H9 (cell line): ENCODE results near the gene RALY. TPM values are rescaled to one million over a fixed set of nuclear protein-coding genes. Genes with fewer than 3 reads are reported as not detected.

ENCODE experiments used
- DNase-seq: peaks from one replicate; pipeline ENCODE4 v3.0.0-alpha.2; 2017
- H2AFZ ChIP-seq: one replicate; pipeline ENCODE4 v1.6.1; 2013; ENCODE audit warnings: mild to moderate bottlenecking, low read length, control low read depth, moderate library complexity
- H2AK5ac ChIP-seq: 2 replicates; pipeline ENCODE4 v1.6.1; 2013; ENCODE audit warnings: low read length, control low read depth, mixed read lengths; ENCODE audit not compliant: insufficient read length
- H2BK120ac ChIP-seq: one replicate; pipeline ENCODE4 v1.6.1; 2013; ENCODE audit warnings: low read depth, mild to moderate bottlenecking, low read length, control low read depth, inconsistent platforms; ENCODE audit not compliant: poor library complexity, severe bottlenecking
- H2BK12ac ChIP-seq: 2 replicates; pipeline ENCODE4 v1.6.1; 2013; ENCODE audit warnings: low read length, control low read depth, mixed read lengths, low read depth; ENCODE audit not compliant: insufficient read length
- H2BK15ac ChIP-seq: 2 replicates; pipeline ENCODE4 v1.6.1; 2013; ENCODE audit warnings: low read depth, low read length, control low read depth
- H2BK20ac ChIP-seq: one replicate; pipeline ENCODE4 v1.6.1; 2013; ENCODE audit warnings: low read depth, mild to moderate bottlenecking, low read length, control low read depth, inconsistent platforms; ENCODE audit not compliant: poor library complexity, severe bottlenecking
- H2BK5ac ChIP-seq: 2 replicates; pipeline ENCODE4 v1.6.1; 2013; ENCODE audit warnings: low read length, control low read depth, mixed read lengths; ENCODE audit not compliant: insufficient read length
- H3K14ac ChIP-seq: 2 replicates; pipeline ENCODE4 v1.6.1; 2013; ENCODE audit warnings: low read length, control low read depth; ENCODE audit not compliant: insufficient read depth
- H3K18ac ChIP-seq: 2 replicates; pipeline ENCODE4 v1.6.1; 2013; ENCODE audit warnings: low read depth, mild to moderate bottlenecking, mixed read lengths, low read length, control low read depth; ENCODE audit not compliant: insufficient read length
- H3K23ac ChIP-seq: 2 replicates; pipeline ENCODE4 v1.6.1; 2013; ENCODE audit warnings: low read length, control low read depth, mixed read lengths, low read depth; ENCODE audit not compliant: insufficient read length
- H3K23me2 ChIP-seq: 2 replicates; pipeline ENCODE4 v1.6.1; 2013; ENCODE audit warnings: low read depth, mild to moderate bottlenecking, mixed read lengths, low read length, control low read depth; ENCODE audit not compliant: insufficient read length, poor library complexity, severe bottlenecking
- H3K27ac ChIP-seq: 2 replicates; pipeline ENCODE4 v1.5.1; 2013; ENCODE audit warnings: low read length, control low read depth, mixed read lengths, low read depth; ENCODE audit not compliant: insufficient read length
- H3K27me3 ChIP-seq: 2 replicates; pipeline ENCODE4 v1.6.1; 2013; ENCODE audit warnings: low read length, control low read depth, inconsistent platforms; ENCODE audit not compliant: insufficient read depth
- H3K4ac ChIP-seq: 2 replicates; pipeline ENCODE4 v1.6.1; 2013; ENCODE audit warnings: low read depth, mild to moderate bottlenecking, control low read depth, inconsistent platforms, low read length, moderate library complexity
- H3K4me1 ChIP-seq: 2 replicates; pipeline ENCODE4 v1.6.1; 2013; ENCODE audit warnings: low read length, control low read depth, inconsistent platforms; ENCODE audit not compliant: insufficient read depth
- H3K4me2 ChIP-seq: 2 replicates; pipeline ENCODE4 v1.6.1; 2013; ENCODE audit warnings: low read length, control low read depth, mixed read lengths; ENCODE audit not compliant: insufficient read length, insufficient read depth
- H3K56ac ChIP-seq: 2 replicates; pipeline ENCODE4 v1.6.1; 2013; ENCODE audit warnings: low read depth, mild to moderate bottlenecking, mixed read lengths, low read length, control low read depth; ENCODE audit not compliant: insufficient read length
- H3K79me1 ChIP-seq: 2 replicates; pipeline ENCODE4 v1.6.1; 2013; ENCODE audit warnings: low read depth, mild to moderate bottlenecking, moderate library complexity, low read length, control low read depth, inconsistent platforms; ENCODE audit not compliant: insufficient read depth, poor library complexity, severe bottlenecking
- H3K79me2 ChIP-seq: 2 replicates; pipeline ENCODE4 v1.6.1; 2013; ENCODE audit warnings: low read length, control low read depth, inconsistent platforms; ENCODE audit not compliant: insufficient read depth
- H3K9ac ChIP-seq: 2 replicates; pipeline ENCODE4 v1.6.1; 2013; ENCODE audit warnings: low read length, control low read depth, mixed read lengths; ENCODE audit not compliant: insufficient read length; ENCODE audit errors: extremely low read depth
- H3K9me3 ChIP-seq: one replicate; pipeline ENCODE4 v1.6.1; 2013; ENCODE audit warnings: low read depth, low read length, inconsistent platforms; ENCODE audit not compliant: control insufficient read depth
- H3T11ph ChIP-seq: one replicate; pipeline ENCODE4 v1.6.1; 2013; ENCODE audit warnings: mild to moderate bottlenecking, low read length, control low read depth, inconsistent platforms
- H4K20me1 ChIP-seq: one replicate; pipeline ENCODE4 v1.6.1; 2013; ENCODE audit not compliant: control insufficient read depth, insufficient read length, insufficient read depth
- H4K5ac ChIP-seq: 2 replicates; pipeline ENCODE4 v1.6.1; 2013; ENCODE audit warnings: low read depth, mild to moderate bottlenecking, mixed read lengths, low read length, control low read depth; ENCODE audit not compliant: insufficient read length
- H4K8ac ChIP-seq: replicated peaks from 2 replicates; pipeline ENCODE4 v1.6.1; 2013; ENCODE audit warnings: low read length, control low read depth, mixed read lengths, low read depth; ENCODE audit not compliant: insufficient read length
- H4K91ac ChIP-seq: 2 replicates; pipeline ENCODE4 v1.6.1; 2013; ENCODE audit warnings: low read depth, mild to moderate bottlenecking, moderate library complexity, mixed read lengths, low read length, control low read depth; ENCODE audit not compliant: insufficient read length
- H3K27ac Mint-ChIP-seq, 3 experiments: 2 replicates in 2 of 3; 3 replicates in 1 of 3; pipeline ENCODE4 v1.8.0; 2020 to 2021; ENCODE audit warnings: mixed read lengths in 3 of 3, mild to moderate bottlenecking in 1 of 3, moderate library complexity in 1 of 3
- H3K27me3 Mint-ChIP-seq: 2 replicates; pipeline ENCODE4 v1.8.0; 2021; ENCODE audit warnings: low read depth, mild to moderate bottlenecking, moderate library complexity, mixed read lengths
- H3K36me3 Mint-ChIP-seq, 3 experiments: 2 replicates in 2 of 3; 3 replicates in 1 of 3; pipeline ENCODE4 v1.8.0; 2020 to 2021; ENCODE audit warnings: low read depth in 3 of 3, mixed read lengths in 3 of 3; ENCODE audit not compliant: insufficient read depth in 1 of 3
- H3K4me1 Mint-ChIP-seq, 2 experiments: 2 replicates each; pipeline ENCODE4 v1.8.0; 2020; ENCODE audit warnings: mixed read lengths in 2 of 2
- H3K4me3 Mint-ChIP-seq, 2 experiments: 2 replicates in 1 of 2; 3 replicates in 1 of 2; pipeline ENCODE4 v1.8.0; 2020 to 2021; ENCODE audit warnings: mild to moderate bottlenecking in 2 of 2, mixed read lengths in 2 of 2, moderate library complexity in 1 of 2
- H3K9me3 Mint-ChIP-seq, 2 experiments: 2 replicates in 1 of 2; 3 replicates in 1 of 2; pipeline ENCODE4 v1.8.0; 2020; ENCODE audit warnings: mild to moderate bottlenecking in 2 of 2, mixed read lengths in 2 of 2, moderate library complexity in 1 of 2
- CTCF ChIP-seq: fragments of 200-600 bp; sonication (generic); conservative IDR thresholded peaks from 3 replicates; pipeline ENCODE4 v1.8.0; 2021; ENCODE audit warnings: antibody characterized with exemption, mild to moderate bottlenecking
- WGBS: extraction: QIAGEN DNeasy Blood & Tissue Kit; methylation state at CpG from one replicate; pipeline ENCODE4 v1.1.7; 2013; ENCODE audit warnings: missing lambda C conversion rate, low lambda C conversion rate, mixed read lengths; ENCODE audit not compliant: insufficient read length; ENCODE audit errors: extremely low coverage; 5-methylcytosine and 5-hydroxymethylcytosine counted together
- total RNA-seq: library from RNA; stranded (reverse); gene quantifications from 2 replicates; pipeline ENCODE4 v1.2.1, GENCODE V29; 2021

RALY gene
- total RNA-seq, 1 experiment from 2014 or later = 199 TPM

GRCh38 chr20:34124469-34125249, 130.9 kb downstream of the RALY start:
- Histone ChIP-seq H3K79me2 (no peaks in the 10 kb centered on the region), H3K4me2 (no peak overlapping the region), H3K23ac (no peak overlapping the region), H2BK120ac (no peak overlapping the region), H4K20me1 (no peaks in the 10 kb centered on the region), H2BK15ac (no peak overlapping the region), H2BK20ac (no peak overlapping the region), H3K27me3 (no peaks in the 10 kb centered on the region), H2AFZ (no peak overlapping the region), H3K14ac (no peak overlapping the region), H3K79me1 (no peaks in the 10 kb centered on the region), H3K56ac (no peak overlapping the region), H3K9ac (no peak overlapping the region), H2BK12ac (no peak overlapping the region), H2BK5ac (no peak overlapping the region), H3T11ph (no peak overlapping the region), H3K4me1 (no peaks in the 10 kb centered on the region), H4K5ac (no peak overlapping the region), H3K9me3 (no peaks in the 10 kb centered on the region), H3K4ac (no peak overlapping the region), H4K8ac (no peak overlapping the region), H3K18ac (no peak overlapping the region), H3K27ac (no peak overlapping the region), H3K23me2 (no peaks in the 10 kb centered on the region), H2AK5ac (no peak overlapping the region), H4K91ac (no peak overlapping the region)
- no peak for TF ChIP-seq CTCF
- Mint-ChIP-seq H3K36me3 (no peaks in the 10 kb centered on the region; a peak in 1 of 7 replicates), H3K4me1 (peaks cover 2 to 3% of the 10 kb centered on the region in 2 experiments; a peak in 3 of 4 replicates), H3K27me3 (peaks cover 33% of the 10 kb centered on the region), H3K4me3 (no peak overlapping the region), H3K27ac (no peak overlapping the region), H3K9me3 (peaks cover 0 to 9% of the 10 kb centered on the region in 2 experiments; a peak in 2 of 5 replicates)
- WGBS = no CpG with 5 or more reads among the region's 2 CpGs
- no peak for DNase-seq
